Body of pancreas (tissue), 4 donors: ENCODE data around the gene ALOX15B. TPM values are rescaled to one million over a fixed set of nuclear protein-coding genes. Genes with fewer than 3 reads are reported as not detected.

Experiments used
- ATAC-seq: fragments of 150-250 bp; one replicate; pipeline ENCODE4 v1.9.1; 2016
- DNase-seq, 4 donors: peaks; one replicate each; pipeline ENCODE4 v3.0.0-alpha.2; 2019
- H3K27ac ChIP-seq, 4 donors: fragments of 200-600 bp; sonication (generic); 1 replicate in 3 of 4; 2 replicates in 1 of 4; pipeline versions ENCODE4 v1.5.1 to v1.6.1; 2016 to 2019; ENCODE audit warnings: mild to moderate bottlenecking in 1 of 4, mixed read lengths in 1 of 4, moderate library complexity in 1 of 4
- H3K27me3 ChIP-seq, 2 donors: fragments of 200-600 bp; sonication (generic); one replicate each; pipeline ENCODE4 v1.6.0; 2016; ENCODE audit warnings: mild to moderate bottlenecking in 1 of 2
- H3K36me3 ChIP-seq, 2 donors: fragments of 200-600 bp; sonication (generic); replicated peaks in 1 of 2; 2 replicates each; pipeline ENCODE4 v1.5.1; 2016; ENCODE audit warnings: low read depth in 2 of 2; ENCODE audit not compliant: insufficient read depth in 1 of 2
- H3K4me1 ChIP-seq: fragments of 200-600 bp; sonication (generic); one replicate; pipeline ENCODE4 v1.6.0; 2016
- H3K4me3 ChIP-seq, 2 donors: fragments of 200-600 bp; sonication (generic); 1 replicate in 1 of 2; 2 replicates in 1 of 2; pipeline ENCODE4 v1.5.1; 2016 to 2019
- H3K9me3 ChIP-seq, 3 donors: fragments of 200-600 bp; sonication (generic); 1 replicate in 2 of 3; 2 replicates in 1 of 3; pipeline ENCODE4 v1.5.1; 2016
- CTCF ChIP-seq, 7 experiments: fragments of 450-650 bp in 4 of 7; fragments of 200-600 bp in 3 of 7; sonication (generic) in 3 of 7; IDR thresholded peaks; one replicate each; pipeline ENCODE4 v1.5.1; 2016 to 2019; ENCODE audit warnings: antibody characterized with exemption in 7 of 7
- POLR2A ChIP-seq, 3 donors: fragments of 450-650 bp; IDR thresholded peaks; one replicate each; pipeline ENCODE4 v1.6.1; 2016; ENCODE audit warnings: antibody characterized with exemption in 3 of 3, mild to moderate bottlenecking in 2 of 3
- WGBS, 2 donors: methylation state at CpG; one replicate each; pipeline ENCODE4 v1.1.5; 2017; 5-methylcytosine and 5-hydroxymethylcytosine counted together
- intact Hi-C: fragments of 100-400 bp; cut with DNase I; formaldehyde crosslinking; loops from one replicate; pipeline ENCODE4 v1.15.1; 2023
- microRNA-seq, 2 donors: library from miRNA; unstranded; fragments of <30 nt; microRNA quantifications; one replicate each; pipeline ENCODE4, GENCODE V29; 2016; ENCODE audit warnings: borderline number of aligned reads in 2 of 2, borderline replicate concordance in 2 of 2
- small RNA-seq: library from RNA; depleted of rRNA; stranded (forward); fragments of <200 nt; gene quantifications from one replicate; pipeline ENCODE3, GENCODE V24; 2016
- total RNA-seq, 2 donors: library from RNA; depleted of rRNA; stranded (reverse); fragments of >200 nt; gene quantifications; one replicate each; pipeline ENCODE4 v1.1.0, GENCODE V29; 2016

ALOX15B gene
- total RNA-seq, 2 donors from 2014 or later: 1.3 TPM; not detected in 1

GRCh38 chr17:8095361-8095760 lies 56.5 kb downstream of the ALOX15B start:
- Histone ChIP-seq H3K4me1 (no peaks in the 10 kb centered on the region), H3K4me3 (no peak overlapping the region), H3K9me3 (no peaks in the 10 kb centered on the region), H3K36me3 (no peaks in the 10 kb centered on the region), H3K27me3 (no peaks in the 10 kb centered on the region), H3K27ac (no peak overlapping the region)
- intact Hi-C loops: no loop called here
- ATAC-seq (no peak), DNase-seq (no peak)
- TF ChIP-seq CTCF (IDR thresholded peaks at IDR 0.05) (no peak), POLR2A (IDR thresholded peaks at IDR 0.05) (no peak)
- WGBS, 2 donors: 58 to 61% methylated on average over 6 of the region's 6 CpGs

DNA sequence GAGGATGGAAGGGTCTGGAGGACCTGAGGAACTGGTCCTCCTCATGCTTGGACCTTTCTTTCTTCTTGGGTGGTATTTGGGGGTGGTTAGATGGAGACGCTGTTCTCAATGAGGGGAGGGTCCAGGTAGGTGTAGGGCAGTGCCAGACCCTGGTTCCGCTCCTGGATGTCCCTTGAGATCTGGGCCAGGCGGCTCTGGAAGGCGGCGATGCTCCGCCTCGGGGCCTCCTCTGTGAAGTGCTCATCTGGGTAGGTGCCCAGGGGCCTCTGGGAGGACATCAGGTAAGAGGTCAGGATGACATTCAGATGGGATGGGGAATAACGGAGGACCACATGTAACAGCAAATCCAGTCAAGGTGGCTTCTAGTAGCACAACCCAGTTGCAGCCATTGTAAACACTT lies 57.7 kb downstream of the ALOX15B start:
- WGBS, 2 donors: 70 to 74% methylated on average over 5 to 8 of the region's 8 CpGs
- no peaks in the 10 kb centered on the region for H3K36me3 ChIP-seq
- DNase-seq (no peak), ATAC-seq (no peak)
- no peak overlapping the region for H3K4me3 ChIP-seq
- no peaks in the 10 kb centered on the region for H3K27me3 ChIP-seq
- intact Hi-C loops: no loop called here
- no peaks in the 10 kb centered on the region for H3K9me3 ChIP-seq
- no peaks in the 10 kb centered on the region for H3K4me1 ChIP-seq
- no peak for TF ChIP-seq CTCF (IDR thresholded peaks at IDR 0.05)
- TF ChIP-seq POLR2A (IDR thresholded peaks at IDR 0.05): no peak
- H3K27ac ChIP-seq: no peak overlapping the region

Small RNAs within 50 kb of the gene (microRNA-seq; reads per million reads assigned to microRNA genes)
- 0 reads per million in 2 donors for gene MIR4314

Small RNAs within 50 kb of the gene (small RNA-seq; reads per million reads assigned to genes)
- not detected for gene MIR4314

Other genes with a start within 250 kb of the ALOX15B start
- 10 to 100 TPM in 1 of 2 donors, 1 to 10 TPM in 1; 7.5 to 20.1 TPM for gene KDM6B, start 204.8 kb upstream of the ALOX15B start, total RNA-seq
- gene TMEM88, start 184.0 kb upstream of the ALOX15B start, total RNA-seq: 10 to 100 TPM in 1 of 2 donors, 1 to 10 TPM in 1; 6.0 to 16.2 TPM
- 10 to 100 TPM; 25.7 to 50.1 TPM for gene NAA38, start 181.5 kb upstream of the ALOX15B start, total RNA-seq
- gene CYB5D1, start 181.1 kb upstream of the ALOX15B start, total RNA-seq: 10 to 100 TPM in 1 of 2 donors, 1 to 10 TPM in 1; 5.7 to 16.5 TPM
- gene CHD3, start 150.3 kb upstream of the ALOX15B start, total RNA-seq: 10 to 100 TPM; 53.7 to 69.9 TPM
- 1 to 10 TPM; 2.9 to 3.0 TPM for gene RNF227, start 122.8 kb upstream of the ALOX15B start, total RNA-seq
- 1 to 10 TPM; 1.3 to 1.6 TPM for gene KCNAB3, start 109.2 kb upstream of the ALOX15B start, total RNA-seq
- 10 to 100 TPM; 10.5 to 40.0 TPM for gene TRAPPC1, start 107.1 kb upstream of the ALOX15B start, total RNA-seq
- 10 to 100 TPM; 14.0 to 27.0 TPM for gene CNTROB, start 106.9 kb upstream of the ALOX15B start, total RNA-seq
- gene GUCY2D, start 36.4 kb upstream of the ALOX15B start, total RNA-seq: not detected
- not detected for gene ALOX12B, start 48.7 kb downstream of the ALOX15B start, total RNA-seq
- gene ALOXE3, start 79.5 kb downstream of the ALOX15B start, total RNA-seq: not detected
- gene HES7, start 85.0 kb downstream of the ALOX15B start, total RNA-seq: not detected
- 10 to 100 TPM; 27.5 to 78.8 TPM for gene PER1, start 113.3 kb downstream of the ALOX15B start, total RNA-seq
- 10 to 100 TPM; 16.3 to 26.4 TPM for gene VAMP2, start 123.9 kb downstream of the ALOX15B start, total RNA-seq
- gene TMEM107, start 137.3 kb downstream of the ALOX15B start, total RNA-seq: 10 to 100 TPM in 1 of 2 donors, 1 to 10 TPM in 1; 7.6 to 12.7 TPM
- 10 to 100 TPM; 11.9 to 16.2 TPM for gene BORCS6, start 151.1 kb downstream of the ALOX15B start, total RNA-seq
- not detected for gene AURKB, start 171.5 kb downstream of the ALOX15B start, total RNA-seq
- 10 to 100 TPM; 25.7 to 49.1 TPM for gene CTC1, start 209.0 kb downstream of the ALOX15B start, total RNA-seq
- gene PFAS, start 210.2 kb downstream of the ALOX15B start, total RNA-seq: 10 to 100 TPM in 1 of 2 donors, 1 to 10 TPM in 1; 9.9 to 33.0 TPM
- 10 to 100 TPM in 1 of 2 donors, 1 to 10 TPM in 1; 4.7 to 13.5 TPM for gene RANGRF, start 249.6 kb downstream of the ALOX15B start, total RNA-seq